DND-41 (cell line): ENCODE results near the gene HOXA3.

ENCODE experiments used
- ATAC-seq: fragments of 200-7000 bp; cut with Tn5 transposase; 3 replicates; pipeline ENCODE4 v1.9.1; 2021; ENCODE audit warnings: low read depth; ENCODE audit not compliant: insufficient read depth
- DNase-seq: peaks from one replicate; pipeline ENCODE4 v3.0.0-alpha.2; 2020
- H2AFZ ChIP-seq: 2 replicates; pipeline ENCODE4 v1.6.0; 2012; ENCODE audit warnings: low read depth, low read length
- H3K27ac ChIP-seq: 2 replicates; pipeline ENCODE4 v1.5.1; 2012; ENCODE audit warnings: low read length, inconsistent platforms
- H3K27me3 ChIP-seq: fragments of 200-600 bp; sonication (generic); 2 replicates; pipeline ENCODE4 v1.6.0; 2012; ENCODE audit warnings: low read length, mild to moderate bottlenecking, inconsistent platforms; ENCODE audit not compliant: insufficient read depth, poor library complexity
- H3K36me3 ChIP-seq: 2 replicates; pipeline ENCODE4 v1.5.1; 2012; ENCODE audit warnings: low read length, inconsistent platforms; ENCODE audit not compliant: insufficient read depth
- H3K4me1 ChIP-seq: 2 replicates; pipeline ENCODE4 v1.5.1; 2012; ENCODE audit warnings: mild to moderate bottlenecking, low read length; ENCODE audit not compliant: insufficient read depth
- H3K4me2 ChIP-seq: 2 replicates; pipeline ENCODE4 v1.6.0; 2012; ENCODE audit warnings: mild to moderate bottlenecking, moderate library complexity, low read length, inconsistent platforms; ENCODE audit not compliant: insufficient read depth
- H3K4me3 ChIP-seq, 2 experiments: fragments of 200-600 bp in 1 of 2; shearing (Covaris generic) in 1 of 2; 2 replicates each; pipeline ENCODE4 v1.5.1; 2012 to 2016; ENCODE audit warnings: inconsistent platforms in 2 of 2, low read length in 2 of 2, mild to moderate bottlenecking in 2 of 2, low read depth in 1 of 2, moderate library complexity in 1 of 2
- H3K79me2 ChIP-seq: 2 replicates; pipeline ENCODE4 v1.6.0; 2012; ENCODE audit warnings: low read length, inconsistent platforms; ENCODE audit not compliant: insufficient read depth
- H3K9ac ChIP-seq: 2 replicates; pipeline ENCODE4 v1.6.0; 2012; ENCODE audit warnings: low read depth, mild to moderate bottlenecking, inconsistent platforms, low read length, moderate library complexity
- H3K9me3 ChIP-seq: 2 replicates; pipeline ENCODE4 v1.5.1; 2012; ENCODE audit warnings: low read length, moderate library complexity, mild to moderate bottlenecking, inconsistent platforms; ENCODE audit not compliant: insufficient read depth, severe bottlenecking
- H4K20me1 ChIP-seq: 2 replicates; pipeline ENCODE4 v1.6.0; 2012; ENCODE audit warnings: low read length; ENCODE audit not compliant: insufficient read depth
- CTCF ChIP-seq: IDR thresholded peaks from 2 replicates; pipeline ENCODE4 v1.5.1; 2012; ENCODE audit warnings: borderline replicate concordance, low read length, moderate library complexity, mild to moderate bottlenecking; ENCODE audit not compliant: poor library complexity, severe bottlenecking; ENCODE audit errors: extremely low read depth
- EZH2 ChIP-seq: IDR thresholded peaks from 3 replicates; pipeline ENCODE4 v1.6.1; 2012; ENCODE audit warnings: borderline replicate concordance, low read depth, mild to moderate bottlenecking, moderate library complexity, low read length, inconsistent platforms; ENCODE audit not compliant: severe bottlenecking

Gene HOXA3

GRCh38 chr7:27124096-27124901 lies 28.1 kb downstream of the HOXA3 start:
- no peak overlapping the region for H3K9ac ChIP-seq
- H3K4me3 ChIP-seq: no peak overlapping the region
- no peak overlapping the region for H3K27ac ChIP-seq
- DNase-seq: no peak
- no peak overlapping the region for H2AFZ ChIP-seq
- no peaks in the 10 kb centered on the region for H4K20me1 ChIP-seq
- ATAC-seq: no peak
- no peak overlapping the region for H3K4me2 ChIP-seq
- H3K9me3 ChIP-seq: no peaks in the 10 kb centered on the region
- H3K79me2 ChIP-seq: no peaks in the 10 kb centered on the region
- H3K27me3 ChIP-seq: no peaks in the 10 kb centered on the region
- TF ChIP-seq CTCF (no peak), EZH2 (no peak)
- H3K36me3 ChIP-seq: no peaks in the 10 kb centered on the region
- H3K4me1 ChIP-seq: no peaks in the 10 kb centered on the region

GRCh38 chr7:27123477-27124053 lies 28.8 kb downstream of the HOXA3 start:
- H2AFZ ChIP-seq: no peak overlapping the region
- no peak for ATAC-seq
- no peak overlapping the region for H3K9ac ChIP-seq
- H4K20me1 ChIP-seq: no peaks in the 10 kb centered on the region
- no peak overlapping the region for H3K4me2 ChIP-seq
- no peaks in the 10 kb centered on the region for H3K9me3 ChIP-seq
- no peaks in the 10 kb centered on the region for H3K36me3 ChIP-seq
- no peak for DNase-seq
- no peak overlapping the region for H3K4me3 ChIP-seq
- no peaks in the 10 kb centered on the region for H3K4me1 ChIP-seq
- no peak overlapping the region for H3K27ac ChIP-seq
- no peaks in the 10 kb centered on the region for H3K79me2 ChIP-seq
- no peak for TF ChIP-seq CTCF
- no peak for TF ChIP-seq EZH2
- no peaks in the 10 kb centered on the region for H3K27me3 ChIP-seq

- Histone ChIP-seq H3K4me3 (no peak overlapping the region), H3K9ac (no peak overlapping the region), H4K20me1 (no peaks in the 10 kb centered on the region), H3K27ac (no peak overlapping the region), H3K27me3 (no peaks in the 10 kb centered on the region), H3K9me3 (no peaks in the 10 kb centered on the region), H3K36me3 (no peaks in the 10 kb centered on the region), H2AFZ (no peak overlapping the region), H3K79me2 (no peaks in the 10 kb centered on the region), H3K4me1 (no peaks in the 10 kb centered on the region), H3K4me2 (no peak overlapping the region)
- no peak for TF ChIP-seq CTCF
- TF ChIP-seq EZH2: no peak
- DNase-seq (no peak), ATAC-seq (no peak)
These were observed 29.3 kb downstream of the HOXA3 start for GRCh38 chr7:27123007-27123476.
